Fibroblast of mammary gland (primary cell): ENCODE data around the gene KCNIP3.
A peak's percentile ranks its signal among the peaks of the same experiment; 100 is the strongest.

Source experiments
- DNase-seq: peaks from one replicate; pipeline ENCODE4 v3.0.0-alpha.2; 2010; ENCODE audit warnings: low read depth
- H3K4me3 ChIP-seq: 2 replicates; pipeline ENCODE4 v1.5.1; 2011; ENCODE audit warnings: low read depth, mild to moderate bottlenecking, low read length, moderate library complexity; ENCODE audit not compliant: control insufficient read depth
- CTCF ChIP-seq: conservative IDR thresholded peaks from 2 replicates; pipeline ENCODE4 v1.5.1; 2011; ENCODE audit warnings: low read depth, low read length, inconsistent platforms; ENCODE audit not compliant: control insufficient read depth, insufficient read depth

Gene KCNIP3

GRCh38 chr2:95310651-95311050 is 13.5 kb downstream of the KCNIP3 start:
- H3K4me3 ChIP-seq: no peak overlapping the region
- no peak for DNase-seq
- TF ChIP-seq CTCF: no peak

- TF ChIP-seq CTCF: no peak
- no peak for DNase-seq
These were observed 14.8 kb downstream of the KCNIP3 start for GRCh38 chr2:95311815-95312542.

GRCh38 chr2:95312543-95313201 is 15.5 kb downstream of the KCNIP3 start:
- no peak overlapping the region for H3K4me3 ChIP-seq
- TF ChIP-seq CTCF: no peak
- no peak for DNase-seq

More at GRCh38 chr2:95311815-95312542, 14.8 kb downstream of the KCNIP3 start:
- no peak overlapping the region for H3K4me3 ChIP-seq

- H3K4me3 ChIP-seq: no peak overlapping the region
- DNase-seq: no peak
- TF ChIP-seq CTCF: no peak
These were observed 16.4 kb downstream of the KCNIP3 start for GRCh38 chr2:95313296-95314131.

- no peak overlapping the region for H3K4me3 ChIP-seq
- TF ChIP-seq CTCF: no peak
- DNase-seq: no peak
These were observed 17.4 kb downstream of the KCNIP3 start for GRCh38 chr2:95314598-95314963.

- TF ChIP-seq CTCF: peak; percentile 54
- no peak overlapping the region for H3K4me3 ChIP-seq
- DNase-seq: peak; percentile 33
These were observed 17.9 kb downstream of the KCNIP3 start for GRCh38 chr2:95314964-95315611.
